ENCODE measurements around the gene EIF2AK3.

The EIF2AK3 gene

GRCh38 chr2:88517759-88518201 is 109.5 kb downstream of the EIF2AK3 start:
- DNase-seq (ENCODE audit: insufficient read length): no peak
- no peak for FAIRE-seq
- TF ChIP-seq TAF1 (IDR thresholded peaks at IDR 0.05; ENCODE audit: borderline replicate concordance, low read depth, low read length) (no peak), POLR2A (IDR thresholded peaks at IDR 0.05; ENCODE audit: low read depth, low read length) (no peak), POLR2AphosphoS5 (IDR thresholded peaks at IDR 0.05; ENCODE audit: low read depth, low read length) (no peak)

All from GM12892 (cell line).